ENCODE measurements around the gene GPRC6A. TPM values are rescaled to one million over a fixed set of nuclear protein-coding genes. Genes with fewer than 3 reads are reported as not detected.
A peak's percentile ranks its signal among the peaks of the same experiment; 100 is the strongest.
"Not testable (repeated sequence)": the region's sequence is repeated elsewhere in the genome, so short reads cannot be mapped to it uniquely, and the experiment has no call there.

GPRC6A gene, protein sequence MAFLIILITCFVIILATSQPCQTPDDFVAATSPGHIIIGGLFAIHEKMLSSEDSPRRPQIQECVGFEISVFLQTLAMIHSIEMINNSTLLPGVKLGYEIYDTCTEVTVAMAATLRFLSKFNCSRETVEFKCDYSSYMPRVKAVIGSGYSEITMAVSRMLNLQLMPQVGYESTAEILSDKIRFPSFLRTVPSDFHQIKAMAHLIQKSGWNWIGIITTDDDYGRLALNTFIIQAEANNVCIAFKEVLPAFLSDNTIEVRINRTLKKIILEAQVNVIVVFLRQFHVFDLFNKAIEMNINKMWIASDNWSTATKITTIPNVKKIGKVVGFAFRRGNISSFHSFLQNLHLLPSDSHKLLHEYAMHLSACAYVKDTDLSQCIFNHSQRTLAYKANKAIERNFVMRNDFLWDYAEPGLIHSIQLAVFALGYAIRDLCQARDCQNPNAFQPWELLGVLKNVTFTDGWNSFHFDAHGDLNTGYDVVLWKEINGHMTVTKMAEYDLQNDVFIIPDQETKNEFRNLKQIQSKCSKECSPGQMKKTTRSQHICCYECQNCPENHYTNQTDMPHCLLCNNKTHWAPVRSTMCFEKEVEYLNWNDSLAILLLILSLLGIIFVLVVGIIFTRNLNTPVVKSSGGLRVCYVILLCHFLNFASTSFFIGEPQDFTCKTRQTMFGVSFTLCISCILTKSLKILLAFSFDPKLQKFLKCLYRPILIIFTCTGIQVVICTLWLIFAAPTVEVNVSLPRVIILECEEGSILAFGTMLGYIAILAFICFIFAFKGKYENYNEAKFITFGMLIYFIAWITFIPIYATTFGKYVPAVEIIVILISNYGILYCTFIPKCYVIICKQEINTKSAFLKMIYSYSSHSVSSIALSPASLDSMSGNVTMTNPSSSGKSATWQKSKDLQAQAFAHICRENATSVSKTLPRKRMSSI
- under 1 TPM; 0.32 to 0.51 (median 0.32) TPM for polyA plus RNA-seq (ENCODE audit: insufficient read length in 3 of 3)

DNA sequence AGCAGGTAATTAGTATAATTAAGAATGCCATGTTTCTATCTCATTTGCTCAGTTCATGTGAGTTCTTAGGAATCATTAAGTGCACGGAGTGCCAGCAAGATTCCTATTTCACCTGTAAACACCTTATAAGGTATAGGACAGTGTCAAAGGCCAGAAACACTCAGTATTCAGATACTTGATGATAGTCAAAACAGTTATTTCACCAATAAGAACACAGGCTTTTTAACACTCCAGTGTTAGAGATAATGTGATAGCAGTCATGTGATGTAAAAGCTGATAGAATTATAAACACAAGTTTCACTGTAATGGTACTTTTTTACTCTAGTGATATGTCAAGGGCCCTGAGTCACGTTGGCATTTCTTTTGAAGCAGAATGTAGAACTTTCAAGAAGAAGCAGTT, at the start of gene GPRC6A:
GPRC6A (minus strand) TSS at position 101 of the 400 bp plus-strand sequence; CDS start at position 31, 70 bp downstream.
- DNase-seq (ENCODE audit: low read depth in 3 of 3, low spot score in 2 of 3), result no peak

DNA sequence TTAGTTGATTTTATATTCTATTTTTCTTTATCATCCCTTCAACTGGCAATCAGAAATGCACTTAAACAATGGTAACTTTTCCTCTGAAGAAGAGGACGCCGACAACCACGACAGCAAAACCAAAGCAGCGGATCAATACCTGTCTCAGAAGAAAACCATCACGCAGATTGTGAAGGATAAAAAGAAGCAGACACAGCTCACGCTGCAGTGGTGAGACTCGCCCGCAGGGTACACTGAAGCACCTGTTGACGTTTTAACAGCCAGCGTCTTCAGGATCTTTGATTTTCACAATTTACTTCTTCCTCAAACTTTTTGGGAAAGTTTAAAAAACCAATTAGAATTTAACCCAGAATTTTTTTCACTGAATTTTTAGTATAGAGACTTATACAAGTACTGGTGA, 48.9 kb upstream of the GPRC6A start:
- peak in 1 of 3 donors; percentile 6 for DNase-seq (ENCODE audit: low read depth in 3 of 3, low spot score in 2 of 3)

DNA sequence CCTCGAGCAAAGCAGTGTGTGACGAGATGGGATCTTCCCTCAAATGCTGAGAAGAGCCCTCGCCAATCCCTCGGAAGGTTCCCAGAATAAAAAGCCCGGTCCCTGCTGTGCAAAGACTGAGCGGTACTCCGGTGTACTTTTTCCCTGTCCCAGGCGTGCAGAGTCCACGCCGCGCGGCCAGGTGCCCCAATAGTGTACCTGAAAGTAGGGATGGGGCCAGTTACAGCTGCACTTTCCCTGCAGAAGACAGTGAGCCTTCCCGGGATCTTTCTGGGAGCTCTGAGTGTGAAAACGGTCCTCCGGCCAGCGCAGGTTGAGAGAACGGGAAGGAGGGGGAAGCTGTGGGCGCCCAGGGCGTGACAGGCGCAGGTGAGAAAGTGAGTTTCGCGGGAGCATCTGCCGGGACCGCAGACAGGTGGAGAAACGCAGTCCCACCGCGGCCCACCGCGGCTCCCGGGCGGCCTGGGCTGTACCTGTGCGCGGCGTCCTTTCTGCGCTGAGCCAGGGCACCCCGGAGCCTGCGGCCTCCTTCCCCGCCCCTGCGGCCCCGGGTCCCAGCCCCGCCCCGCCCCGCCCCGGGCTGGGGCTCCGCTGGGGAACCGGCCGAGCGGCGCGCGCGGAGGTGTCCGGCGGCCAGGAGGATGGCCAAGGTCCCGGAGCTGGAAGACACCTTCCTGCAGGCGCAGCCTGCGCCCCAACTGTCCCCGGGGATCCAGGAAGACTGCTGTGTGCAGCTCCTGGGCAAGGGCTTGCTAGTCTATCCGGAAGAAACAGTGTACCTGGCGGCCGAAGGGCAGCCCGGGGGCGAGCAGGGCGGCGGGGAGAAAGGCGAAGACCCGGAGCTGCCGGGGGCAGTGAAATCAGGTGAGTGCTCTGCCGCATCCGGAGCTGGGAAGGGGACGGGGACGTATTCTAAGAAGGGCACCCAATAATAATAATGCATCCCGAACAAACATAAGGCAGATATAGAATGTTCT, 48.0 kb upstream of the GPRC6A start, which contains the start of gene RFX6:
RFX6 (plus strand) TSS at position 608 of the 977 bp plus-strand sequence; CDS start at position 642, 34 bp downstream.
- no peak for DNase-seq (ENCODE audit: low read depth in 3 of 3, low spot score in 2 of 3)

DNA sequence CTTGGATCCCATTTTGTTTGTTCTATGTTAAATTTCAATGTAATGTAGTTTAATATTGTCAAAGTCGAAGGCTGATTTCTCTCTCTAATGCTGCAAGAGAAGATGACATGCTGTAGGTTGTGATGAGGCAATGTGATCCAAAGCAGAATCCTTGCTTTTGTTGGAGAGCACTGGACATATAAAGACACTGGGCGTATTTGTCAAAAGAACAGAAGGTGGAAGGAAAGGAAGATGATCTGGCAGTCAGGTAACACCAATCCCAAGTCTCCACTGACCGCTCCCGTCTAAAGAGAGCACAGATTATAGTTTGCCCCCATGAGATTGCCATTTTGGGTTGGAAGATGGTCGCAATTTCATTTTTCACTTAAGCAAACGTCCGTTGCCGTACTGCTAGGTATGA, 47.2 kb upstream of the GPRC6A start:
- DNase-seq (ENCODE audit: low read depth in 3 of 3, low spot score in 2 of 3), result no peak

DNA sequence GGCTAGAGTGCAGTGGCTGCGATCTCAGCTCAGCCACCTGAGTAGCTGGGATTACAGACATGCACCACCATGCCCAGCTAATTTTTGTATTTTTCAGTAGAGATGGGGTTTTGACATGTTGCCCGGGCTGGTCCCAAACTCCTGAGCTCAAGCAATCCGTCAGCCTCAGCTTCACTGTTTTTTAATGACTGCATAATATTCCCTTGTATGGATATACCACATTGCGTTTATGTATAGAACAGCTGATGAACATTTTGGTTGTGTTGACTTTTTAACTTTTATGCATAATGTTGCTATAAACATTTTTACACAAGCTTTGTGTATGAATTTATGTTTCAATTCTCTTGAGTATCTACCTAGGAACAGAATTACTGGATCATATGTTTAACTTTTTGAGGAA, 43.9 kb upstream of the GPRC6A start:
- no peak for DNase-seq (ENCODE audit: low read depth in 3 of 3, low spot score in 2 of 3)

DNA sequence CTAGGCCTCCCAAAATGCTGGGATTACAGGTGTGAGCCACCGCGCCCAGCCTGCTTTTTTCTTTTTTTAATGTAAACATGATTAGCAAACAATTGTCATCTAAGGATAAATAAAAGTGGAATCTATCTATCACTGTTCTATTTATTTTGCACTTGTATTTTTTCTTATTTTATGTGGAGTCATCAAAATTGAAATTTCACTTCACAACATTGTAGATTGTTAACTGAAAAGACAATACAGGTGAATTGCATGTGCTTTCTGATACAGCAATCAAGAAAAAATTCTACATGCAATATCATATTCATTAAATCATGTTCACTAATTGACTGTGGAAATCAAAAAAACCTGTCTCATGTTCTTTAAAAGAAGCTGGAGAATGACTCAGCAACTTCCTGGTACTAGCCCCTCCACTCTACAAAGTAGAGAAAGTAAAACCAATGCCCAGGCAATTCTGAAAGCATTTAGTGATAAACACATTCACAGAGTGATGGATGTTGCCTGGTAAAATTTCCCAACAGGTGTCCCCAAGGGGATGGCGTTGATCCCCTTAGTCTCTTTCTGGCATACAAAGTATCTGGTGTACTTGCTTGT, 37.5 kb upstream of the GPRC6A start:
- DNase-seq (ENCODE audit: low read depth in 3 of 3, low spot score in 2 of 3), result no peak

DNA sequence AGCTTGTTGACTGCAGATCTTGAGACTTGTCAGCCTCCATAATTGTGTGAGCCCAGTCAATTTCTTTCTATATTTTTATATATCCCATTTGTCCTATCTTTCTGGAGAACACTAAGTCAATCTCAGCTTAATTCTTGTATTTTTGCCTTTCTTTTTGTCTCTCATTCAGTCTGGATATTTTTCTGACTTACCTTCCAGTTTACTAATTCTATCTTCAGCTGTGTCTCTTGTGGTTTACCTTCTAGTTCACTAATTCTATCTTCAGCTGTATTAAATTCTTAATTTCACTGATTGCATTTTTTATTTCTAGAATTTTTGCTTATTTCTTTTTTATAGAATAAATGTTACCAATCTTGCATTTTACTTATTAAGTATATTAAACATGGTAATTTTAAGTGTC, 30.4 kb upstream of the GPRC6A start:
- DNase-seq (ENCODE audit: low read depth in 3 of 3, low spot score in 2 of 3), result no peak

DNA sequence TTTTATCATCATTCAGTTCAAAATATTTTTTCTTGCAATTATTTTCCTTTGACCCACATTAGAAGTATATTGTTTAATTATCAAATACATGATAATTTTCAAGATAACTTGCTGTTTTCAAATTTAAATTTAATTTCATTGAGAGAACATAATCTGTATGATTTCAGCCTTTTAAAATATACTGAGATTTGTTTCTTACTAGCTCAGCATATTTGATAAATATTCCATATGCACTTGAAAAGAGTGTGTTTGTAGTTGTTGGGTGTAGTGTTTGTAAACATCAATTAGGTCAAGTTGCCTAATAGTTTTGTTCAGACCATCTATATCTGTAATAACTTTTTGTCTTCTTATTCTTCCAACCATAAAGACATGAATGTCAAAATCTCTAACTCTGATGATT, 29.2 kb upstream of the GPRC6A start:
- DNase-seq (ENCODE audit: low read depth in 3 of 3, low spot score in 2 of 3), result no peak

DNA sequence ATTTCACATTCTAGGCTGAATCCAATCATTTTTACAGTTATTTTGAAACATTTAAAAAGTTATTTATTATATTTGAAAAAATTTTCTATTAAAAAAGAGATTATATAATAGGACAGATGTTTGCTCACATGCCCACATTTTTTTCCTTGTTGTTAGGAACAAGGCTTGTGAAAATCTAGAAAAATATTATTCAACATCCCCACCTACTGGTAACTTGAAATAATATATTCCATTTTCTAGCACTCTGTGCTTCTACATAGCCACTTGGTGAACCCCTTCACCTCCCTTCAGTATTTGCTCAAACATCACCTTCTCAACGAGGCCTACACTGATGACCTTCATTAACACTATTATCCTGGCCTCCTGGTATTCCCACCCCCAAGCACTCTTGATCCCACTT, 18.3 kb upstream of the GPRC6A start:
- DNase-seq (ENCODE audit: low read depth in 3 of 3, low spot score in 2 of 3), result peak in 1 of 3 donors; percentile 13

DNA sequence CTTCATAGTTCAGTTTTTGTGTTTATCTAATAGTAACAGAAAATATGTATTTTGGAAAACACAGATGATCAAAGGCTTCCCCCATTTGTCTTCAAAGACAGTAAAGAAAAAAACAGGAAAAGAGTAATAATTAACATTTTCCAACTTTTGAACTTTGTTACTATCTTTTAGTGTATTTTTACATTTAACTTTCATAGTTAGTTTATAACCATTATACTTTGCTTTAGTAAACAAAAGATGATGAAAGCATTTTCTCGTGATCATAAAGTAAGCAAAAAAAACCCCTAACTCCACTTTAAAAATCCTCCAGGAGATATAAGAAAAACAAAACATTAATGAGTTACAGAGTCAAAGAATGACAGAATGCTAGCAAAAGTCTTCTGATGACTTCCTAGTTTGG, 13.6 kb upstream of the GPRC6A start:
- peak in 1 of 3 donors; percentile 5 for DNase-seq (ENCODE audit: low read depth in 3 of 3, low spot score in 2 of 3)

DNA sequence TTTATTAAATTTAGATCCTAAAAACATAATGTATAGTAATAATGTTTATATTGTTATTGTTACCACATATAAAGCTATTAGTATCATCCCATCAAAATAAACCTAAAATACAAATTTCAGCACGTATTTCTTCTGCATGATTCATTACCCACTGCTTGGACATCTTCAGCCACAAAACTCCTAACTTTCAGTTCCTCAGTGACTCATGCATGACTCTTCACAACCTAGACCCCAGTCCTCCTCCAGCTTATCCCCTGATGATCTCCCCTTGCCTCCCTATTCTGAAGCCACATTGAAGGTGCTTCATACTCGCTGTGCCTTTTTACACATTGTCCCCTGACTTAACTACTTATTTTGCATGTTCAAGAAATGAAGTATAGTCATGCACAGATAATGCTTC, 11.2 kb upstream of the GPRC6A start:
- DNase-seq (ENCODE audit: low read depth in 3 of 3, low spot score in 2 of 3), result no peak

DNA sequence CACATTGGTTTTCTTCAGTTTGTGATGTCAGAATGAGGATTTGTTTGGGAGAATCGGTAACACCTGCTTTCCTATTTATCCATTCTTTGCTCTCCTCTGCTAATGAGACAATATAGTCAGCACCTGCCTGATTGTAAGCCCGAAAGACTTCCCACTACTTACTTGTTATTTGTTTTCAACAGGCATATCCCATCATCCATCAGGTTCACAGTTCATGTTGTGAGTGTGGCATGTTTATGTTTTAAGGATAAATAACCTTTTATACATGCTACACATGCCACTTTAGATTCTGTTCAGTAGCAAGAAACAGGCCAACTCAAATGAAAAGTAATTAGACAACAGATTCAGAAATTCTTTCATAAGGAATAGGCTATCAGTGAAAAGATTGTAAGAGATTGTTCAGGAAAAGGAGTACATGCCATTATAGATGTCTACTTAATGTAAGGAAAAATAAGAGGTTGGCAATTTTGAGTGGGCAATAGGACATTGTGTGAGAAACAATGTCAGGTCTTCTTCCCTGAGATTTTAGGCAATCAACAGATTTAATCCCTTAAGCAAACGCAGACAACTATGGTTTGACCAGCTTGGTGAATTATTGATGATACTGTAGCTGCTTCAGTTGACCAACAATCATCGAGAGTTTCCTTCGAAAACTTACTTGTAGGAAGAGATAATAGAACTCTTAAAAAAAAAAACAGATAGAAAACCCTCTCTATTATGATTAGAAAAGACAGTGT, 7.9 kb upstream of the GPRC6A start:
- no peak for DNase-seq (ENCODE audit: low read depth in 3 of 3, low spot score in 2 of 3)

DNA sequence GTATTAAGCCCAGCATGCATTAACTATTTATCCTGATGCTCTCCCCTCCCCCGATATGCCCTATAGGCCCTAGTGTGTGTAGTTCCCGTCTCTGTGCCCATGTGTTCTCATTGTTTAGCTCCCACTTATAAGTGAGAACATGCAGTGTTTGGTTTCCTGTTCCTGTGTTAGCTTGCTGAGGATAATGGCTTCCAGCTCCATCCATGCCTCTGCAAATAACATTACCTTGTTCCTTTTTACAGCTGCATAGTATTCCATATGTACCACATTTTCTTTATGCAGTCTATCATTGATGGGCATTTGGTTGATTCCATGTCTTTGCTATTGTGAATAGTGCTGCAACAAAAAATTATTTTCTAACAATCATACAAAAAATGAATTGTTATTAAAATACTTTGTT, 5.6 kb upstream of the GPRC6A start:
- not testable (repeated sequence) for DNase-seq (ENCODE audit: low read depth in 3 of 3, low spot score in 2 of 3)

DNA sequence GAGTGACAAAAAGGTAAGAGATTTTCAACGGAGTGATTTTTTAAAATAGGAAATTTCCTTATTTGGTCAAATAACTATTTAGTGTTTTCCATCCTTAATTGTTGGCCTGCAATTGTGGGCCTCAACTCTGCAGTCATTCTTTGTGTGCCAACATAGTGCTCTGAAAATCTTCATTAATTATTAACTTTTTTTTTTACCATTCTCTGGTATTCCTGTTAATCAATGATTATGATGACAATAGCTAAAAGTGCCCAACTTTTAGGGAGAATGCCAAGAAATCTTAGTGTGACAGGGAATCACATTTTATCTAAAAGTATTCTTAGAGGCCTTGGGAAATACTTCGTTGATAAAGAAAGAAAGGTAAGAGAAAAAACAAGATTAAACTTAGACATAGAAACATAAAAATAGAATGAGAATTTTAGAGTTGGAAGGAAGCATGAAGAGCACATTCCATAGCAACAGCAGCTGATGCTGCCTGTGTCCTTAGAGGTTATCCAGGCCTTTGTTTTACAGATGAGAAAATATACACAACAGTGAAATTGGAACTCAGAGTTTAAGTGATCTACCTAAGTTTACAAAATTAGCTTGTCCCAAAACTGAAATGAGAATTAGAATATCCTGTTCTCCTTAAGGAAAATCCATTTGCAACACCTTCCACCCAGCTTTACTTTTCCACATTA, 1.2 kb downstream of the GPRC6A start:
- DNase-seq (ENCODE audit: low read depth in 3 of 3, low spot score in 2 of 3), result no peak

DNA sequence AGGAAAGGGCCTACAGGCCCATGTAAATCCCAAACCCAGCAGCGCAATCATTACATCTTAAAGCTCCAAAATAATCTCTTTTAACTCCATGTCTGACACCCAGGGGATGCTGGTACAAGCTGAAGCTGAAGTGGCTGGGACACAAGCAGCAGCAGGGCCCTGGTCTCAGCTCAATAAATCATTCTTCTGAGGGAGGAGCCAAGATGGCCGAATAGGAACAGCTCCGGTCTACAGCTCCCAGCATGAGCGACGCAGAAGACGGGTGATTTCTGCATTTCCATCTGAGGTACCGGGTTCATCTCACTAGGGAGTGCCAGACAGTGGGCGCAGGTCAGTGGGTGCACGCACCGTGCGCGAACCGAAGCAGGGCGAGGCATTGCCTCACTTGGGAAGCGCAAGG, 12.5 kb downstream of the GPRC6A start:
- DNase-seq (ENCODE audit: low read depth in 3 of 3, low spot score in 2 of 3), result not testable (repeated sequence)

DNA sequence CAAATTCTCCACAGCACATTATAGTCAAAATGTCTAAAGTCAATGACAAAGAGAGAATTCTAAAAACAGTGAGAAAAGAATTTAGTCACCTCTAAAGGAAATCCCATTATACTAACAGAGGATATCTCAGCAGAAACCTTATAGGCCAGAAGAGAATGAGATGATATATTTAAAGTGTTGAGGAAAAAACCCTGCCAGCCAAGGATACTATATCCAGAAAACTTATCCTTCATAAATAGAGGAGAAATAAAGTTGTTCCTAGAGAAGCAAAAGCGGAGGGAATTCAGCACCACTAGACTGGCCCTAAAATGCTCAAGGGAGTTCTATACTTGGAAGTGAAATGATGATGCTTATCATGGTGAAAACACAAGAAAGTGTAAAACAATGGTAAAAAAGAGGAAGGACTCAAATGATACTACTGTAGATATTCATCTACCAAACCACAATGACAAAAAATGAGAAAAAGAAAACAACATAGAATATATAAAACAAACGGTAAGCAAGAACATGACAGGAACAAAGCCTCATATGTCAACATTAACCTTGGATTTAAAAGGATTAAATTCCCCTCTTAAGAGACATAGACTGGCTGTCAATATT, 16.7 kb downstream of the GPRC6A start:
- no peak for DNase-seq (ENCODE audit: low read depth in 3 of 3, low spot score in 2 of 3)

DNA sequence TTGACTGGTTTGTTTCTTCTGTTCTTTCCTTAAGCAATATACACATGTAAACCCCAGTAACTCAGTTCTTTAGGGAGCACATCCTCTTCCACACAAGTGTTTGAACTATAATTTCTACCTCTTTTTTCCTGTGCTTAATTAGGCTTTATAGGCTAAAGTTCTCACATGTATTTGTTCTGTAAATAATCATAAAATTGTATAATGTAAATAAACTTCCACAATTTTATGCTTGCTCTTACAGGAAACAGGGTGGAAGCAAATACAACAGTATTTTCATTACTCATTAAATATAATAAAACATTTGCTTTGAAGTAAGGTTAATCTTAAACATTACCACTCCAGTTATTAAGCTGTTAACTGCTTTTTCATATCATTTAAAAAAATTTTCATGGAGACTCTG, 26.9 kb downstream of the GPRC6A start:
- DNase-seq (ENCODE audit: low read depth in 3 of 3, low spot score in 2 of 3), result no peak

DNA sequence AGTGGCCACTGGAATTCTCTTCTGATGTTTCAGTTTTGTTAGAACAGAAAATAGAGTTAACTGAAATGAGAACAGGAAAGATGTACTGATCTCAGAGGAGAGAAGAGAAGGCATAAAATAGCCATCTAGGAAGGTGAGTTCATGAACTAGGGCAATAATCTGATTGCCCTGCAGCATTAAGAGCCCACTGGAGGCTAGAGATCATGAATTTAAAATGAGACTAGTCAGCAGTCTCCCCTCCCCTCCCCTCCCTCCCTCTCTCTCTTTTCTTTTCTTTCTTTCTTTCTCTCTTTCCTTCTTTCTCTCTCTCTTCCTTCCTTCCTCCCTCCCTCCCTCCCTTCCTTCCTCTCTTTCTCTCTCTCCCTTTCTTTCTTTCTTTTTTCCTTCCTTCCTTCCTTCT, 28.9 kb downstream of the GPRC6A start:
- no peak for DNase-seq (ENCODE audit: low read depth in 3 of 3, low spot score in 2 of 3)

Measured in right renal cortex interstitium (tissue), 3 donors.